GM12891 (cell line): Measurements from ENCODE around the gene SYNM.

ENCODE experiments used
- DNase-seq: peaks from one replicate; pipeline ENCODE4 v3.0.0; 2011; ENCODE audit warnings: low spot score; ENCODE audit not compliant: insufficient read length
- FAIRE-seq: peaks from 2 replicates; lab custom pipeline; 2011; peaks lifted over from hg19 to GRCh38; lab: Jason Lieb, UNC
- PAX5 ChIP-seq: IDR thresholded peaks from 2 replicates; pipeline ENCODE4 v1.6.1; 2011; ENCODE audit warnings: low read length, moderate library complexity, mild to moderate bottlenecking; ENCODE audit not compliant: insufficient read depth, severe bottlenecking
- POLR2A ChIP-seq: IDR thresholded peaks from 2 replicates; pipeline ENCODE4 v1.6.1; 2011; ENCODE audit warnings: low read depth, low read length, control low read depth
- POLR2AphosphoS5 ChIP-seq: IDR thresholded peaks from 2 replicates; pipeline ENCODE4 v1.6.1; 2011; ENCODE audit warnings: low read depth, low read length, control low read depth
- POU2F2 ChIP-seq: IDR thresholded peaks from 2 replicates; pipeline ENCODE4 v1.6.1; 2011; ENCODE audit warnings: low read depth, mild to moderate bottlenecking, control low read depth, low read length, moderate library complexity
- SPI1 ChIP-seq: IDR thresholded peaks from 2 replicates; pipeline ENCODE4 v1.6.1; 2011; ENCODE audit warnings: low read depth, low read length, control low read depth
- TAF1 ChIP-seq: IDR thresholded peaks from 2 replicates; pipeline ENCODE4 v1.6.1; 2011; ENCODE audit warnings: low read depth, low read length, control low read depth

Gene SYNM

GRCh38 chr15:99128411-99128810 lies 23.5 kb downstream of the SYNM start:
- no peak for DNase-seq
- TF ChIP-seq TAF1 (no peak), POU2F2 (no peak), PAX5 (no peak), POLR2A (no peak), POLR2AphosphoS5 (no peak), SPI1 (no peak)
- FAIRE-seq, result no peak

GRCh38 chr15:99129644-99130043 lies 24.8 kb downstream of the SYNM start:
- no peak for FAIRE-seq
- no peak for DNase-seq
- TF ChIP-seq POU2F2 (no peak), TAF1 (no peak), PAX5 (no peak), POLR2AphosphoS5 (no peak), SPI1 (peak; percentile 51; the same call in 1 of the 2 replicates)

- TF ChIP-seq POLR2A, result no peak
- TF ChIP-seq TAF1, result no peak
- no peak for TF ChIP-seq SPI1
- no peak for TF ChIP-seq POU2F2
- TF ChIP-seq PAX5, result no peak
- no peak for TF ChIP-seq POLR2AphosphoS5
- DNase-seq (no peak), FAIRE-seq (no peak)
These were observed 25.4 kb downstream of the SYNM start for GRCh38 chr15:99130314-99130713.

DNA sequence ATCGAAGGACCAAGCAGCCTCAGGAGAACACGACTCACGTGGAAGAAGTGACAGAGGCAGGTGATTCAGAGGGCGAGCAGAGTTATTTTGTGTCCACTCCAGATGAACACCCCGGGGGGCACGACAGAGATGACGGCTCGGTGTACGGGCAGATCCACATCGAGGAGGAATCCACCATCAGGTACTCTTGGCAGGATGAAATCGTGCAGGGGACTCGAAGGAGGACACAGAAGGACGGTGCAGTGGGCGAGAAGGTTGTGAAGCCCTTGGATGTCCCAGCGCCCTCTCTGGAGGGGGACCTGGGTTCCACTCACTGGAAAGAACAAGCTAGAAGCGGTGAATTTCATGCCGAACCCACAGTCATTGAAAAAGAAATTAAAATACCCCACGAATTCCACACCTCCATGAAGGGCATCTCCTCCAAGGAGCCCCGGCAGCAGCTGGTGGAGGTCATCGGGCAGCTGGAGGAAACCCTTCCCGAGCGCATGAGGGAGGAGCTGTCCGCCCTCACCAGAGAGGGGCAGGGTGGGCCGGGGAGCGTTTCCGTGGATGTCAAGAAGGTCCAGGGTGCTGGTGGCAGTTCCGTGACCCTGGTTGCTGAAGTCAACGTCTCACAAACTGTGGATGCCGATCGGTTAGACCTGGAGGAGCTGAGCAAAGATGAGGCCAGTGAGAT lies 26.0 kb downstream of the SYNM start:
- TF ChIP-seq SPI1 (no peak), POU2F2 (no peak), PAX5 (no peak), POLR2A (no peak), POLR2AphosphoS5 (no peak), TAF1 (no peak)
- no peak for DNase-seq
- no peak for FAIRE-seq

DNA sequence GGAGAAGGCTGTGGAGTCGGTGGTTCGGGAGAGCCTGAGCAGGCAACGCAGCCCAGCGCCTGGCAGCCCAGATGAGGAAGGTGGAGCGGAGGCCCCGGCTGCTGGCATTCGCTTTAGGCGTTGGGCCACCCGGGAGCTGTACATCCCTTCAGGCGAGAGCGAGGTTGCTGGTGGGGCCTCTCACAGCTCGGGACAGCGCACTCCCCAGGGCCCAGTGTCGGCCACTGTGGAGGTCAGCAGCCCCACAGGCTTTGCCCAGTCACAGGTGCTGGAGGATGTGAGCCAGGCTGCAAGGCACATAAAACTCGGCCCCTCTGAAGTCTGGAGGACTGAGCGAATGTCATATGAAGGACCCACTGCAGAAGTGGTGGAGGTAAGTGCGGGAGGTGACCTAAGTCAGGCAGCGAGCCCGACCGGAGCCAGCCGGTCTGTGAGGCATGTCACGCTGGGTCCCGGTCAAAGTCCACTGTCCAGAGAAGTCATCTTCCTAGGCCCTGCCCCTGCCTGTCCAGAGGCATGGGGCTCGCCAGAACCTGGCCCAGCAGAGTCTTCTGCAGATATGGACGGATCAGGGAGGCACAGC lies 26.7 kb downstream of the SYNM start:
- FAIRE-seq (no peak), DNase-seq (no peak)
- TF ChIP-seq POLR2AphosphoS5, result no peak
- TF ChIP-seq SPI1, result no peak
- no peak for TF ChIP-seq TAF1
- TF ChIP-seq POU2F2, result no peak
- TF ChIP-seq PAX5, result no peak
- no peak for TF ChIP-seq POLR2A

DNA sequence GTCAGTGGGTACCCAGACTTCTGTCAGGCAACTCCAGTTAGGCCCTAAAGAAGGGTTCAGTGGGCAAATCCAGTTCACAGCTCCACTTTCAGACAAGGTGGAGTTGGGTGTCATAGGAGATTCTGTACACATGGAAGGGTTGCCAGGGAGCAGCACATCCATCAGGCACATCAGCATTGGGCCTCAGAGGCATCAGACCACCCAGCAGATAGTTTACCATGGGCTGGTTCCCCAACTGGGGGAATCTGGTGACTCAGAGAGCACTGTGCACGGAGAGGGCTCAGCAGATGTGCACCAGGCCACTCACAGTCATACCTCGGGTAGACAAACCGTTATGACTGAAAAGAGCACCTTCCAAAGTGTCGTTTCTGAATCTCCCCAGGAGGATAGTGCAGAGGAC lies 27.2 kb downstream of the SYNM start:
- TF ChIP-seq PAX5, result no peak
- no peak for TF ChIP-seq SPI1
- no peak for TF ChIP-seq TAF1
- TF ChIP-seq POLR2A, result no peak
- no peak for TF ChIP-seq POLR2AphosphoS5
- TF ChIP-seq POU2F2, result no peak
- DNase-seq (no peak), FAIRE-seq (no peak)

GRCh38 chr15:99132634-99133287 lies 27.9 kb downstream of the SYNM start:
- FAIRE-seq, result no peak
- no peak for DNase-seq
- TF ChIP-seq POLR2A, result no peak
- TF ChIP-seq TAF1, result no peak
- no peak for TF ChIP-seq PAX5
- no peak for TF ChIP-seq POU2F2
- TF ChIP-seq SPI1, result no peak
- TF ChIP-seq POLR2AphosphoS5, result no peak

DNA sequence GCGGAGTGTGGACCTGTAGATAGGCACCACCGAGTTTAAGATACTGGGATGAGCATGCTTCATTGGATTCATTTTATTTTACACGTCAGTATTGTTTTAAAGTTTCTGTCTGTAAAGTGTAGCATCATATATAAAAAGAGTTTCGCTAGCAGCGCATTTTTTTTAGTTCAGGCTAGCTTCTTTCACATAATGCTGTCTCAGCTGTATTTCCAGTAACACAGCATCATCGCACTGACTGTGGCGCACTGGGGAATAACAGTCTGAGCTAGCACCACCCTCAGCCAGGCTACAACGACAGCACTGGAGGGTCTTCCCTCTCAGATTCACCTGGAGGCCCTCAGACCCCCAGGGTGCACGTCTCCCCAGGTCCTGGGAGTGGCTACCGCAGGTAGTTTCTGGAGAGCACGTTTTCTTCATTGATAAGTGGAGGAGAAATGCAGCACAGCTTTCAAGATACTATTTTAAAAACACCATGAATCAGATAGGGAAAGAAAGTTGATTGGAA lies 29.5 kb downstream of the SYNM start:
- TF ChIP-seq POU2F2 (no peak), POLR2AphosphoS5 (no peak), POLR2A (no peak), SPI1 (no peak), PAX5 (no peak), TAF1 (no peak)
- DNase-seq, result no peak
- no peak for FAIRE-seq

GRCh38 chr15:99135194-99135593 lies 30.3 kb downstream of the SYNM start:
- DNase-seq (peak; percentile 30), FAIRE-seq (peak; percentile 31)
- no peak for TF ChIP-seq SPI1
- no peak for TF ChIP-seq POU2F2
- TF ChIP-seq POLR2A, result no peak
- no peak for TF ChIP-seq TAF1
- TF ChIP-seq POLR2AphosphoS5, result no peak
- TF ChIP-seq PAX5, result no peak
